RWPE2 (cell line): Measurements from ENCODE around the gene CDKN2AIP.

Source experiments
- ATAC-seq: fragments of 200-7000 bp; cut with Tn5 transposase; 3 replicates; pipeline ENCODE4 v1.9.1; 2021; ENCODE audit warnings: low read depth
- DNase-seq: peaks from one replicate; pipeline ENCODE4 v3.0.0-alpha.2; 2020; ENCODE audit warnings: low spot score
- H3K27ac ChIP-seq: fragments of 450-650 bp; 2 replicates; pipeline ENCODE4 v1.5.1; 2017; ENCODE audit warnings: mild to moderate bottlenecking; ENCODE audit not compliant: poor library complexity, severe bottlenecking
- H3K27me3 ChIP-seq: fragments of 250-450 bp; sonication (Bioruptor Pico); 2 replicates; pipeline ENCODE4 v1.5.1; 2021; ENCODE audit warnings: mild to moderate bottlenecking, moderate library complexity; ENCODE audit not compliant: insufficient read depth, poor library complexity, severe bottlenecking
- H3K36me3 ChIP-seq: fragments of 250-450 bp; sonication (Bioruptor Pico); 2 replicates; pipeline ENCODE4 v1.5.1; 2020; ENCODE audit warnings: low read depth, mild to moderate bottlenecking, moderate library complexity
- H3K4me1 ChIP-seq: fragments of 250-450 bp; sonication (Bioruptor Pico); 2 replicates; pipeline ENCODE4 v1.5.1; 2021; ENCODE audit warnings: mild to moderate bottlenecking, moderate library complexity; ENCODE audit not compliant: insufficient read depth, poor library complexity, severe bottlenecking
- H3K4me3 ChIP-seq: fragments of 250-450 bp; sonication (Bioruptor Pico); 2 replicates; pipeline ENCODE4 v1.5.1; 2021; ENCODE audit warnings: mild to moderate bottlenecking, moderate library complexity; ENCODE audit not compliant: severe bottlenecking
- H3K9me3 ChIP-seq: fragments of 250-450 bp; sonication (Bioruptor Pico); 2 replicates; pipeline ENCODE4 v1.5.1; 2021; ENCODE audit warnings: mild to moderate bottlenecking, moderate library complexity; ENCODE audit not compliant: severe bottlenecking
- CTCF ChIP-seq: fragments of 450-650 bp; IDR thresholded peaks from one replicate; pipeline ENCODE4 v1.5.1; 2017; ENCODE audit warnings: mild to moderate bottlenecking, moderate library complexity; ENCODE audit not compliant: poor library complexity, severe bottlenecking

CDKN2AIP gene

GRCh38 chr4:183407635-183408464 lies 36.6 kb upstream of the CDKN2AIP start:
- H3K9me3 ChIP-seq: no peaks in the 10 kb centered on the region
- H3K36me3 ChIP-seq: no peaks in the 10 kb centered on the region
- H3K4me3 ChIP-seq: peak overlapping the region; percentile 31
- no peak overlapping the region for H3K27ac ChIP-seq
- H3K27me3 ChIP-seq: no peaks in the 10 kb centered on the region
- DNase-seq (no peak), ATAC-seq (no peak)
- no peak for TF ChIP-seq CTCF
- no peaks in the 10 kb centered on the region for H3K4me1 ChIP-seq

- no peaks in the 10 kb centered on the region for H3K4me1 ChIP-seq
- H3K4me3 ChIP-seq: no peak overlapping the region
- no peak overlapping the region for H3K27ac ChIP-seq
- ATAC-seq (no peak), DNase-seq (no peak)
- H3K9me3 ChIP-seq: no peaks in the 10 kb centered on the region
- no peaks in the 10 kb centered on the region for H3K27me3 ChIP-seq
- no peak for TF ChIP-seq CTCF
- H3K36me3 ChIP-seq: no peaks in the 10 kb centered on the region
These were observed 35.6 kb upstream of the CDKN2AIP start for GRCh38 chr4:183408796-183409195.

GRCh38 chr4:183409483-183409882 lies 35.0 kb upstream of the CDKN2AIP start:
- Histone ChIP-seq H3K27ac (no peak overlapping the region), H3K9me3 (no peaks in the 10 kb centered on the region), H3K36me3 (no peaks in the 10 kb centered on the region), H3K27me3 (no peaks in the 10 kb centered on the region), H3K4me3 (no peak overlapping the region), H3K4me1 (no peaks in the 10 kb centered on the region)
- ATAC-seq (no peak), DNase-seq (no peak)
- no peak for TF ChIP-seq CTCF

- H3K9me3 ChIP-seq: no peaks in the 10 kb centered on the region
- TF ChIP-seq CTCF: no peak
- H3K36me3 ChIP-seq: no peaks in the 10 kb centered on the region
- ATAC-seq (no peak), DNase-seq (no peak)
- no peaks in the 10 kb centered on the region for H3K4me1 ChIP-seq
- H3K27me3 ChIP-seq: no peaks in the 10 kb centered on the region
- no peak overlapping the region for H3K27ac ChIP-seq
- H3K4me3 ChIP-seq: no peak overlapping the region
These were observed 34.5 kb upstream of the CDKN2AIP start for GRCh38 chr4:183409934-183410333.

- no peak for TF ChIP-seq CTCF
- Histone ChIP-seq H3K27ac (no peak overlapping the region), H3K27me3 (no peaks in the 10 kb centered on the region), H3K4me1 (no peaks in the 10 kb centered on the region), H3K9me3 (no peaks in the 10 kb centered on the region), H3K36me3 (no peaks in the 10 kb centered on the region), H3K4me3 (no peak overlapping the region)
- DNase-seq (no peak), ATAC-seq (peak; percentile 55)
These were observed 33.1 kb upstream of the CDKN2AIP start for GRCh38 chr4:183411291-183411861.
